Brain microvascular endothelial cell (primary cell): ENCODE data around the gene CXCL12.

Experiments
- DNase-seq: peaks from one replicate; pipeline ENCODE4 v3.0.0-alpha.2; 2020
- H3K27ac ChIP-seq: fragments of 250-450 bp; sonication (Bioruptor Pico); 2 replicates; pipeline ENCODE4 v1.5.1; 2020; ENCODE audit warnings: mild to moderate bottlenecking, moderate library complexity
- H3K27me3 ChIP-seq: fragments of 250-450 bp; sonication (Bioruptor Pico); replicated peaks from 2 replicates; pipeline ENCODE4 v1.5.1; 2020; ENCODE audit warnings: mild to moderate bottlenecking
- H3K36me3 ChIP-seq: fragments of 250-450 bp; sonication (Bioruptor Pico); replicated peaks from 2 replicates; pipeline ENCODE4 v1.5.1; 2020; ENCODE audit warnings: mild to moderate bottlenecking
- H3K4me3 ChIP-seq: 2 replicates; pipeline ENCODE4 v1.5.1; 2011; ENCODE audit warnings: low read depth, mild to moderate bottlenecking, control low read depth, low read length, moderate library complexity
- CTCF ChIP-seq: IDR thresholded peaks from 2 replicates; pipeline ENCODE4 v1.5.1; 2011; ENCODE audit warnings: low read depth, mild to moderate bottlenecking, moderate library complexity, low read length, control low read depth, inconsistent platforms; ENCODE audit errors: missing control alignments
- in situ Hi-C: cut with HindIII; loops from 2 replicates; pipeline ENCODE4 v1.10.0; 2017; ENCODE audit warnings: low sequenced_read_pairs, low pct_ligation_motif_present

CXCL12 gene

DNA sequence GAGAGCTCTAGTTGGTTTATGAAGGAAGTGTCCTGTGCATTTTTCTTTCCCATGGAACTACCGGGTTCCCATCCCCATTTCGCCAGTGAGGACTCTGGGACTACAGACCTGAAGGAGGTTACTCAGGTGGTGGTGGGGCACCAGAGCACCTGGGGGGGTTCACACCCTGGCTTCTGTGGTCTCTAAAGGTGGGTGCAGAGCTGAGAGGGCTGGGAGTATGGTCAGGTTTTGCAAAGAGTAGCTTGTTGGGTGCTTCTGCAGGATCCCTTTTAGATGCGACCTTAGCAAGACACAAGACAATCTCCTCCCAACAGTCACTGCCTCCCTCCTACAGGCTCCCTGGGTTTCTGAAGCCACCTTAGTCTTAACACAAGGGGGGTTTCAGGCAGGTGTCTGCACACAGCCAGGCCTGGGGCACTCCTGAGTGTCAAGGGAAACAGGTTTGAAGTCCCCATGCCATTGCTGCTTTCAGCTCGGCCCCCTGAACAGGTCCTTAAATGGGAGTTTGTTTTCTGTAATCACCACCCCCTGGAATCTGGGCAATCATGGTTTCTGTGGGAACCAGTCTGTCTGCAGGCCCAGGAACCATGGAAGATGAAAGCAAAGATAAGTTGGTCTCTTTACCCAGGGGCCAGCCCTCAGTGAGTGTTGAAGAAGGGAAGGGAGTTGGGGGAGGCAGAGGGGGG lies 9.9 kb upstream of the CXCL12 start:
- in situ Hi-C loops = no loop called here
- H3K36me3 ChIP-seq = no peaks in the 10 kb centered on the region
- no peak for TF ChIP-seq CTCF
- no peak overlapping the region for H3K27ac ChIP-seq
- no peaks in the 10 kb centered on the region for H3K27me3 ChIP-seq
- DNase-seq = no peak
- no peak overlapping the region for H3K4me3 ChIP-seq

- no peak overlapping the region for H3K4me3 ChIP-seq
- no peak overlapping the region for H3K27ac ChIP-seq
- H3K36me3 ChIP-seq = no peaks in the 10 kb centered on the region
- in situ Hi-C loops = no loop called here
- DNase-seq = no peak
- no peaks in the 10 kb centered on the region for H3K27me3 ChIP-seq
- no peak for TF ChIP-seq CTCF
Measured at GRCh38 chr10:44393834-44394547, 9.1 kb upstream of the CXCL12 start.

DNA sequence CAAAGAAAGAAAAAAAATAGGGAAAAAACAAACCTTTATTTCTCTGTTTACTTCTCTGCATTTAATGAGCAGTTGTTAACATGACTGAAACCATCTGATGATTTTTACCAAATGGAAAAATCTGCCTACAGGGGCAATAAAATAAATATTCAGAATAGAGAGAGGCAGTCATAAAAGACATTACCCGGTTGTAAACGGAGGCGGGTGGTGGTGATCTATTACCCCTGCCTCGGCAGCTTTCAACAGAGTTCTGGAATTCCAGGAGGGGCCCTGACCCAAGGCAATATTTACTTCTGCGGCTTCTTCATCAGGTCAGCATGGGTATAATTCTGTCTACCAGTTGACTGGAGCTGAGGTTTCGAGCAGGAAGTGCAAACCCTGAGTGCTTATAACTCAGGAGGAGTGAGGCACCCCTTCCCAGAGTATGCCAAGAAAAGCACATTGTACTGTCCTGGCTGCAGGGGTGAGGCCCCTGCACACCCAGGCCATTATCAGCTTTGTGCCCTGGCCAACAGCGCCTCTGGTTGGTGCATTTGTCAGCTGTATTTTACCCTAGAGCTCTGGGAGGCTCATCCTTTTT lies 8.2 kb upstream of the CXCL12 start:
- Histone ChIP-seq H3K27me3 (no peaks in the 10 kb centered on the region), H3K36me3 (no peaks in the 10 kb centered on the region), H3K27ac (no peak overlapping the region), H3K4me3 (no peak overlapping the region)
- in situ Hi-C loops = no loop called here
- no peak for TF ChIP-seq CTCF
- no peak for DNase-seq

- no peak for TF ChIP-seq CTCF
- Histone ChIP-seq H3K4me3 (no peak overlapping the region), H3K27ac (no peak overlapping the region), H3K36me3 (no peaks in the 10 kb centered on the region), H3K27me3 (no peaks in the 10 kb centered on the region)
- in situ Hi-C loops = no loop called here
- DNase-seq = no peak
Measured at GRCh38 chr10:44392420-44392819, 7.5 kb upstream of the CXCL12 start.

DNA sequence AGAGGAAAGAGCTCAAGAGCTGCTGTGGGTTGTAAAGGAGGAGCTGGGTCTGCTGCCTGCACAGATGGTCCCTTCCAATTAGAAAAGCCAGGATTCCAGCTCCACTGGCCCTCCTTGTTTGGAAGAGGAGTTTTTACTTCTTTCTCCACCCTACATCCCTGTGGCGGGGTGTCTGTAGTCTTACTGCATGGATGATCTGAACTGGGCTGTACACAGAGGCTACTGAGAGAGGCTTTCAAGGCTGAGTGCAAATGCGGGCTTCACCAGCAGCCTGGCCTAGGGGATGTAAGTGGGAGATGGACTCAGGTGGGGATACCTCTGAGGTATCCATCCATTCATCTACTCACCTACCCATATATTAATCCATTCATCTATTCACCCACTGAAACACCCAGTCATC lies 7.1 kb upstream of the CXCL12 start:
- DNase-seq = no peak
- no peak for TF ChIP-seq CTCF
- Histone ChIP-seq H3K27me3 (no peaks in the 10 kb centered on the region), H3K36me3 (no peaks in the 10 kb centered on the region), H3K4me3 (no peak overlapping the region), H3K27ac (no peak overlapping the region)
- in situ Hi-C loops = no loop called here
